NT2/D1 (cell line): ENCODE measurements around the gene HOXB3.

ENCODE experiments used
- DNase-seq: peaks from one replicate; pipeline ENCODE4 v3.0.0-alpha.2; 2011; ENCODE audit warnings: low read depth, low spot score
- H3K27me3 ChIP-seq: 2 replicates; pipeline ENCODE4 v1.6.0; 2011; ENCODE audit warnings: mild to moderate bottlenecking; ENCODE audit not compliant: insufficient read length, insufficient read depth
- H3K36me3 ChIP-seq: 2 replicates; pipeline ENCODE4 v1.6.1; 2011; ENCODE audit warnings: mild to moderate bottlenecking, low read length, mixed read lengths; ENCODE audit not compliant: insufficient read depth, insufficient read length
- H3K4me1 ChIP-seq: 2 replicates; pipeline ENCODE4 v1.5.1; 2011; ENCODE audit not compliant: insufficient read depth, insufficient read length
- H3K4me3 ChIP-seq: 2 replicates; pipeline ENCODE4 v1.5.1; 2011; ENCODE audit warnings: low read depth; ENCODE audit not compliant: insufficient read length
- H3K9ac ChIP-seq: 2 replicates; pipeline ENCODE4 v1.6.0; 2011; ENCODE audit warnings: low read depth; ENCODE audit not compliant: insufficient read length
- H3K9me3 ChIP-seq: 2 replicates; pipeline ENCODE4 v1.5.1; 2011; ENCODE audit warnings: mild to moderate bottlenecking, low read length; ENCODE audit not compliant: insufficient read depth
- SUZ12 ChIP-seq: IDR thresholded peaks from 2 replicates; pipeline ENCODE4 v1.6.1; 2011; ENCODE audit not compliant: insufficient read length, insufficient read depth; ENCODE audit errors: extremely low read depth
- YY1 ChIP-seq: IDR thresholded peaks from 2 replicates; pipeline ENCODE4 v1.6.1; 2011; ENCODE audit not compliant: insufficient read length, insufficient read depth
- ZNF274 ChIP-seq: IDR thresholded peaks from 2 replicates; pipeline ENCODE4 v1.6.1; 2011; ENCODE audit warnings: mild to moderate bottlenecking, low read depth, low read length

HOXB3 gene

GRCh38 chr17:48532261-48532660 lies 57.8 kb downstream of the HOXB3 start:
- peaks cover 27% of the 10 kb centered on the region for H3K4me1 ChIP-seq
- H3K9me3 ChIP-seq = no peaks in the 10 kb centered on the region
- no peak overlapping the region for H3K4me3 ChIP-seq
- DNase-seq = no peak
- TF ChIP-seq SUZ12 (no peak), YY1 (no peak), ZNF274 (no peak)
- H3K9ac ChIP-seq = no peak overlapping the region
- H3K27me3 ChIP-seq = peaks cover 45% of the 10 kb centered on the region
- H3K36me3 ChIP-seq = no peaks in the 10 kb centered on the region

DNA sequence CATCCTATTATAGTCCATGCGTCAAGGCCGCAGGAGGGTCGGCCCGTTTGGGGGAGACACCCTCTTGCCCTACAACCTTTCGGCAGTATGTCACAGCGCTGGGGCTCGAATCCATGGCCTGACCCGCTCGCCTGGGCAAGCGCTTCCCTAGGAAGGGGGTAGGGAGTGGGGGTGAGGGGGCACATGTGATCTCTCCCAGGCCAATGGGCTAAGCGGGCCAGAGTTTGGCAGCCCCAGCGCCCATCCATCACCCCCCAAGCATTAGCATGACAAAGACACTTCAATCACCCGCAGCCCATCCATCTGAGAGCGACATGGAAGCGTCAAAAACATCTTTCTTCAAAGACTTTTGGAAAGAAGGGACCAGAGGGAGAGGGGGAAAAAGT lies 59.2 kb downstream of the HOXB3 start, which contains the start of gene HOXB1:
Gene HOXB1 (minus strand): TSS at position 125 of the 386 bp plus-strand sequence. CDS start 107 bp downstream, at position 18.
- peaks cover 28% of the 10 kb centered on the region for H3K4me1 ChIP-seq
- peaks cover 57% of the 10 kb centered on the region for H3K27me3 ChIP-seq
- TF ChIP-seq SUZ12 (no peak), ZNF274 (no peak), YY1 (no peak)
- H3K36me3 ChIP-seq = no peaks in the 10 kb centered on the region
- H3K9me3 ChIP-seq = no peaks in the 10 kb centered on the region
- peak within 1 kb of the TSS; percentile 45 for H3K9ac ChIP-seq
- no peak for DNase-seq
- no peak within 1 kb of the TSS for H3K4me3 ChIP-seq

- TF ChIP-seq YY1 = no peak
- no peak for TF ChIP-seq ZNF274
- TF ChIP-seq SUZ12 = no peak
- H3K9ac ChIP-seq = peak overlapping the region; percentile 45
These were observed 59.7 kb downstream of the HOXB3 start for GRCh38 chr17:48530208-48530886.

GRCh38 chr17:48529683-48530009 lies 60.4 kb downstream of the HOXB3 start:
- Histone ChIP-seq H3K27me3 (peaks cover 69% of the 10 kb centered on the region), H3K9ac (no peak overlapping the region), H3K9me3 (no peaks in the 10 kb centered on the region), H3K36me3 (no peaks in the 10 kb centered on the region), H3K4me1 (peaks cover 28% of the 10 kb centered on the region), H3K4me3 (no peak overlapping the region)
- DNase-seq = no peak
- TF ChIP-seq ZNF274 (no peak), YY1 (no peak), SUZ12 (no peak)

More at GRCh38 chr17:48530208-48530886, 59.7 kb downstream of the HOXB3 start:
- no peak for DNase-seq
- peaks cover 62% of the 10 kb centered on the region for H3K27me3 ChIP-seq
- H3K4me1 ChIP-seq = peaks cover 28% of the 10 kb centered on the region
- H3K36me3 ChIP-seq = no peaks in the 10 kb centered on the region
- no peaks in the 10 kb centered on the region for H3K9me3 ChIP-seq
- no peak overlapping the region for H3K4me3 ChIP-seq

- Histone ChIP-seq H3K4me3 (no peak overlapping the region), H3K9ac (no peak overlapping the region), H3K36me3 (no peaks in the 10 kb centered on the region), H3K27me3 (peaks cover 74% of the 10 kb centered on the region), H3K9me3 (no peaks in the 10 kb centered on the region), H3K4me1 (peaks cover 28% of the 10 kb centered on the region)
- no peak for TF ChIP-seq ZNF274
- TF ChIP-seq SUZ12 = no peak
- no peak for TF ChIP-seq YY1
- DNase-seq = no peak
These were observed 60.9 kb downstream of the HOXB3 start for GRCh38 chr17:48528936-48529682.

DNA sequence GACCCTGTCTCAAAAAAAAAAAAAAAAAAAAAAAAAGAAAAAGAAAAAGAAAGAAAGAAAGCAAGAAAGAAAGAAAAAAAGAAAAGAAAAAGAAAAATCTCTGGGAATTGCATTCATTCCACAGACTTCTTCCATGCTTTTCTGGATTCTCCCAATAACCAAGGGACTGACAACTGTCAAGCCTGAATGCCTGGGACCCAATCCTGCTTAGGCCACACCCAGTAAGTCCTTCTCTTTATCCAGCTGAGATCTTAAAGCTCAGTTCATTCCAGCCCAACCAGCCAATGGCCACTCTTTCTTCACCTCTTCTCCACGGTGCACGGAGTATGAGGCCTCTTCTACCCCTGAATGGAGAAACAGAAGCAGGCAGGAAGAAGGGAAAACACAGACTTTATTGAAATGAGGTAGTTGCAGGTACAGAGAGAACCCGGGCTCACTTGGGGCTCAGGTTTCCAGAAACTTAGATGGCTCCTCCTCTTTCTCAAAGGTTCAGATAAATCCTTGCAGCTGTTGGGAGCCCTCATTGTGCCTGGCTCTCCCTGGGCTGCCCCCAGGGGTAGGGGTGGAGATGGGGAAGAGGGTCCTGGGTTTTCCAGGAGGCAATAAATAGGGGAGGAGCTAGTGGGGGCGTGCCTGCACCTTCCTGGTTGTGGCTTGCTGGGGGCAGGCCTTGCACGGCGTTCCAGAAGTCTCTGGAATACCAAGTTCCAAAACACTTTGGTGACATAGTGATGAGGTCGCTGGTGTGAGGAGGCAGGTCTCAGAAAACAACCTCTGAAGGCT lies 61.7 kb downstream of the HOXB3 start:
- Histone ChIP-seq H3K9ac (no peak overlapping the region), H3K36me3 (no peaks in the 10 kb centered on the region), H3K4me1 (peaks cover 28% of the 10 kb centered on the region), H3K27me3 (peaks cover 82% of the 10 kb centered on the region), H3K4me3 (no peak overlapping the region), H3K9me3 (no peaks in the 10 kb centered on the region)
- TF ChIP-seq YY1 = no peak
- TF ChIP-seq SUZ12 = no peak
- no peak for TF ChIP-seq ZNF274
- no peak for DNase-seq

DNA sequence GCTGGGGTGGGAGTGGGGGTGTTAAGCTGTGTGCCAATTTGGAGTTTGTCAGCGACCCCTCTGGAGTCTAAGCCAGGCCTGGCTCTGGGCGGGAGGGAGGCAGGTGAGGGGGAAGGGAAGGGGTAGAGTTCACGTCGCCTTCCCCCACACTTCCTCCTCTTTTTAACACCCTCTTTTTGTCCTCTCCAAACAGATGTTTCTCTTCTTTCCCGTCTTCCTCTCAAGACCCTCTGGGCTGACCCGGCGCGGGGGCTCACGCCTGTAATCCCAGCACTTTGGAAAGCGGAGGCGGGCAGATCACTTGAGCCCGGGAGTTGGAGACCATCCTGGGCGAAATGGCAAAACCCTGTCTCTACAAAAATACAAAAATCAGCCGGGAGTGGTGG lies 62.5 kb downstream of the HOXB3 start:
- Histone ChIP-seq H3K4me3 (peak overlapping the region; percentile 9), H3K4me1 (peaks cover 25% of the 10 kb centered on the region), H3K27me3 (peaks cover 85% of the 10 kb centered on the region), H3K9me3 (no peaks in the 10 kb centered on the region), H3K36me3 (no peaks in the 10 kb centered on the region), H3K9ac (peak overlapping the region; percentile 18)
- no peak for TF ChIP-seq YY1
- no peak for TF ChIP-seq SUZ12
- TF ChIP-seq ZNF274 = no peak
- DNase-seq = no peak
